GM12865 (cell line): ENCODE measurements around the gene AQP5.
"Not testable (repeated sequence)": the region's sequence is repeated elsewhere in the genome, so short reads cannot be mapped to it uniquely, and the experiment has no call there.

ENCODE experiments used
- DNase-seq: peaks from one replicate; pipeline ENCODE4 v3.0.0; 2010; ENCODE audit warnings: low read depth
- H3K4me3 ChIP-seq: 2 replicates; pipeline ENCODE4 v1.5.1; 2011; ENCODE audit warnings: mild to moderate bottlenecking, low read depth, low read length, control low read depth
- CTCF ChIP-seq: IDR thresholded peaks from 2 replicates; pipeline ENCODE4 v1.5.1; 2011; ENCODE audit warnings: low read length, control low read depth, low read depth, inconsistent platforms; ENCODE audit not compliant: insufficient read depth; ENCODE audit errors: missing control alignments

Gene AQP5

GRCh38 chr12:49980501-49981349 lies 19.1 kb downstream of the AQP5 start:
- H3K4me3 ChIP-seq: no peak overlapping the region
- no peak for DNase-seq
- no peak for TF ChIP-seq CTCF

- TF ChIP-seq CTCF: no peak
- no peak for DNase-seq
- no peak overlapping the region for H3K4me3 ChIP-seq
Measured at GRCh38 chr12:49982246-49983087, 20.8 kb downstream of the AQP5 start.

GRCh38 chr12:49983892-49984291 lies 22.2 kb downstream of the AQP5 start:
- DNase-seq: no peak
- H3K4me3 ChIP-seq: no peak overlapping the region
- no peak for TF ChIP-seq CTCF

- no peak overlapping the region for H3K4me3 ChIP-seq
- no peak for TF ChIP-seq CTCF
- no peak for DNase-seq
Measured at GRCh38 chr12:49984476-49985359, 23.0 kb downstream of the AQP5 start.

- TF ChIP-seq CTCF: no peak
- DNase-seq: no peak
Measured at GRCh38 chr12:49985981-49986380, 24.3 kb downstream of the AQP5 start.

GRCh38 chr12:49986476-49986875 lies 24.8 kb downstream of the AQP5 start:
- H3K4me3 ChIP-seq, DNase-seq: not testable (repeated sequence)

More at GRCh38 chr12:49985981-49986380, 24.3 kb downstream of the AQP5 start:
- H3K4me3 ChIP-seq: no peak overlapping the region
